GM12878 (cell line): ENCODE data around the gene LDLRAD4. TPM values are rescaled to one million over a fixed set of nuclear protein-coding genes. Genes with fewer than 3 reads are reported as not detected.

Experiments used
- ATAC-seq: fragments of 200-7000 bp; cut with Tn5 transposase; 3 replicates; pipeline ENCODE4 v1.9.1; 2020; ENCODE audit warnings: mild to moderate bottlenecking, moderate library complexity
- BruUV-seq: library from RNA; stranded (reverse); fragments of 400-500 nt; replicated peaks from 2 replicates; lab custom pipeline; 2021; lab: Mats Ljungman, UMichigan
- CTCF ChIA-PET: fragments of 300-600 bp; sonication (Branson Sonifier 250); formaldehyde crosslinking; extraction: SDS; loops from one replicate; lab custom pipeline; 2021; ENCODE audit warnings: inconsistent platforms; lab: Yijun Ruan, JAX
- POLR2A ChIA-PET: fragments of 350-600 bp; formaldehyde crosslinking; extraction: SDS; loops from one replicate; lab custom pipeline; 2021; ENCODE audit warnings: inconsistent platforms; lab: Charles Lee
- RAD21 ChIA-PET: fragments of 300-600 bp; sonication (Branson Sonifier 250); formaldehyde crosslinking; loops from one replicate; lab custom pipeline; 2023; ENCODE audit warnings: antibody characterized with exemption; ENCODE audit not compliant: unreplicated experiment; lab: Charles Lee
- SMC1A ChIA-PET: fragments of 300-600 bp; sonication (Branson Sonifier 250); formaldehyde crosslinking; loops from one replicate; lab custom pipeline; 2023; ENCODE audit not compliant: unreplicated experiment, uncharacterized antibody; lab: Charles Lee
- DNase-seq: peaks from one replicate; pipeline ENCODE4 v3.0.0-alpha.2; 2011; ENCODE audit warnings: low read depth, low spot score
- FAIRE-seq: peaks from 3 replicates; lab custom pipeline; 2011; peaks lifted over from hg19 to GRCh38; lab: Jason Lieb, UNC
- H2AFZ ChIP-seq: 2 replicates; pipeline ENCODE4 v1.6.0; 2011; ENCODE audit warnings: low read depth, low read length, control low read depth; ENCODE audit not compliant: control insufficient read depth
- H3K27ac ChIP-seq: 2 replicates; pipeline ENCODE4 v1.5.1; 2011; ENCODE audit warnings: control low read depth; ENCODE audit not compliant: control insufficient read depth, insufficient read depth
- H3K27me3 ChIP-seq, 2 experiments: replicated peaks in 1 of 2; 2 replicates each; pipeline versions ENCODE4 v1.6.0 to v1.6.1; 2011; ENCODE audit warnings: low read length in 1 of 2; ENCODE audit not compliant: control insufficient read depth in 2 of 2, insufficient read depth in 2 of 2
- H3K36me3 ChIP-seq, 2 experiments: 2 replicates each; pipeline ENCODE4 v1.5.1; 2011; ENCODE audit warnings: low read length in 1 of 2; ENCODE audit not compliant: control insufficient read depth in 2 of 2, insufficient read depth in 2 of 2
- H3K4me1 ChIP-seq: 2 replicates; pipeline ENCODE4 v1.6.1; 2011; ENCODE audit warnings: mild to moderate bottlenecking, low read length, moderate library complexity, mixed read lengths; ENCODE audit not compliant: control insufficient read depth, insufficient read depth
- H3K4me2 ChIP-seq: 2 replicates; pipeline ENCODE4 v1.6.0; 2011; ENCODE audit warnings: control low read depth; ENCODE audit not compliant: control insufficient read depth, insufficient read depth
- H3K4me3 ChIP-seq: fragments of 200-600 bp; sonication (generic); 2 replicates; pipeline ENCODE4 v1.5.1; 2016
- H3K79me2 ChIP-seq: 2 replicates; pipeline ENCODE4 v1.6.0; 2011; ENCODE audit warnings: low read length; ENCODE audit not compliant: control insufficient read depth, insufficient read depth
- H3K9ac ChIP-seq: 2 replicates; pipeline ENCODE4 v1.8.0; 2011; ENCODE audit warnings: low read length, control low read depth, mixed read lengths; ENCODE audit not compliant: control insufficient read depth, insufficient read depth
- H3K9me3 ChIP-seq: replicated peaks from 3 replicates; pipeline ENCODE4 v1.5.1; 2011; ENCODE audit warnings: mild to moderate bottlenecking, low read length; ENCODE audit not compliant: control insufficient read depth, insufficient read depth
- H4K20me1 ChIP-seq: 2 replicates; pipeline ENCODE4 v1.6.0; 2011; ENCODE audit not compliant: control insufficient read depth, insufficient read depth
- BMI1 ChIP-seq: fragments of 450-650 bp; IDR thresholded peaks from 2 replicates; pipeline ENCODE4 v1.6.1; 2016; ENCODE audit warnings: mild to moderate bottlenecking, moderate library complexity, borderline replicate concordance
- CHD4 ChIP-seq: fragments of 200-600 bp; sonication (generic); IDR thresholded peaks from 2 replicates; pipeline ENCODE4 v1.6.1; 2016; ENCODE audit warnings: mild to moderate bottlenecking
- PML ChIP-seq: IDR thresholded peaks from 2 replicates; pipeline ENCODE4 v1.6.1; 2012; ENCODE audit warnings: low read length, inconsistent platforms
- RUNX3 ChIP-seq: IDR thresholded peaks from 2 replicates; pipeline ENCODE4 v1.6.1; 2012; ENCODE audit warnings: low read length, inconsistent platforms
- STAT3 ChIP-seq: IDR thresholded peaks from 2 replicates; pipeline ENCODE4 v1.6.1; 2011; ENCODE audit warnings: low read depth, low read length, improper control_type of control experiment
- TCF12 ChIP-seq: IDR thresholded peaks from 2 replicates; pipeline ENCODE4 v1.6.1; 2011; ENCODE audit warnings: low read depth, mild to moderate bottlenecking, low read length
- ZBTB11 ChIP-seq: fragments of 450-650 bp; formaldehyde crosslinking; IDR thresholded peaks from 2 replicates; pipeline ENCODE4 v1.5.0; 2022; ENCODE audit warnings: mild to moderate bottlenecking, missing genetic modification characterization
- ZZZ3 ChIP-seq: IDR thresholded peaks from 2 replicates; pipeline ENCODE4 v1.6.1; 2011; ENCODE audit warnings: low read depth; ENCODE audit not compliant: control insufficient read depth, insufficient read length
- WGBS: methylation state at CpG from one replicate; pipeline ENCODE4 v1.1.6; 2016; ENCODE audit warnings: low lambda C conversion rate; ENCODE audit not compliant: insufficient replicate concordance, insufficient coverage; ENCODE audit errors: missing lambda C conversion rate; 5-methylcytosine and 5-hydroxymethylcytosine counted together
- in situ Hi-C: fragments of 300-500 bp; cut with MboI; formaldehyde crosslinking; loops from 9 replicates; pipeline ENCODE4 v1.14.3; 2018; ENCODE audit warnings: mixed read lengths
- intact Hi-C: fragments of 100-400 bp; cut with micrococcal nuclease; formaldehyde crosslinking; loops from one replicate; pipeline ENCODE4 v1.14.2; 2022; ENCODE audit not compliant: unreplicated experiment
- polyA plus RNA-seq, 11 experiments: library from polyadenylated mRNA; depleted of rRNA in 4 of 11; unstranded in 6 of 11; stranded (reverse) in 5 of 11; fragments of >200 nt; fragmentation: Nextera tagmentation in 4 of 11; fragmentation: Illumina TruSeq in 1 of 11; extraction: Ambion mirVana in 4 of 11; extraction: Trizol in 1 of 11; gene quantifications; 1 replicate in 1 of 11; 2 replicates in 10 of 11; pipeline versions ENCODE4 v1.2.1 to v1.2.3, GENCODE V29; 2011 to 2016; ENCODE audit warnings: inconsistent platforms in 2 of 11, missing spikeins in 2 of 11, low read depth in 1 of 11
- total RNA-seq, 4 experiments: library from RNA; depleted of rRNA in 3 of 4; stranded (reverse); fragments of >200 nt in 3 of 4; fragmentation: Illumina TruSeq in 1 of 4; extraction: Trizol in 1 of 4; gene quantifications; 2 replicates each; pipeline versions ENCODE4 v1.2.1 to v1.2.3, GENCODE V29; 2013 to 2021
- TF ChIP-seq, protein P1 (sequence below): IDR thresholded peaks from 2 replicates; pipeline ENCODE4 v1.6.1; 2012; ENCODE audit warnings: mild to moderate bottlenecking, low read depth, low read length
- TF ChIP-seq, protein P2 (sequence below): IDR thresholded peaks from 2 replicates; pipeline ENCODE4 v1.6.1; 2012; ENCODE audit warnings: low read depth, low read length, improper control_type of control experiment
- TF ChIP-seq, protein P3 (sequence below): fragments of 450-650 bp; formaldehyde crosslinking; IDR thresholded peaks from 2 replicates; pipeline ENCODE4 v1.4.0; 2020; ENCODE audit warnings: mild to moderate bottlenecking, moderate library complexity
- TF ChIP-seq, protein P4 (sequence below): IDR thresholded peaks from 2 replicates; pipeline ENCODE4 v1.6.1; 2012; ENCODE audit warnings: low read length, inconsistent platforms

The LDLRAD4 gene
- total and polyA plus RNA-seq, 10 of the 15 experiments (the other 5 are each of a cell fraction or from before 2014, with no cell fraction given), result 2.7 to 16.8 (median 11.2) TPM

DNA sequence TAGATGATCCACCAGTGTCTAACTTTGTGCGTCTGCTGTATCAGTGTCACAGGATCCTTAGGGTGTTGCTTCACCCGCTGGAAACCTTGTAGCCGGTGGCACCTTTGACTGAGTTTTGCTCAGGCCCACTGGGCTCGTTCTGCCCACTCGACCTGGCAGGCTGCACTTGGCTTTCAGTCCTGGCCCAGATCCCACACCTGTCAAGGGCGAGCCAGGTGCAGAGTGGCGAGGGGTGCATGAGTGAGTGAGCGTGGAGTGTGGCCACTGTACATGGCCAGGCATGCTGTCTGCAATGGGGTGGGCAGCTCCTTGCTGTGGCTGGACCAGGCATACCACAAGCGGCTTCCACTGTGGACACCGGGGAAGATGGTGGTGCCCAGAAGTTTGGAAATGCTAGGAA lies 328.8 kb downstream of the LDLRAD4 start:
- Histone ChIP-seq H3K27me3 (no peaks in the 10 kb centered on the region), H3K36me3 (no peaks in the 10 kb centered on the region), H3K27ac (no peak overlapping the region), H3K9ac (no peak overlapping the region), H3K9me3 (peaks cover 3% of the 10 kb centered on the region; the same call in 1 of the 3 replicates), H2AFZ (no peak overlapping the region), H3K4me1 (peaks cover 14% of the 10 kb centered on the region), H3K4me2 (no peak overlapping the region), H4K20me1 (no peaks in the 10 kb centered on the region), H3K4me3 (no peak overlapping the region), H3K79me2 (no peaks in the 10 kb centered on the region)
- POLR2A ChIA-PET, result no interaction called here
- DNase-seq, result no peak
- RAD21 ChIA-PET, result interaction anchor here (0.9 to 1.3 kb wide), 3 partner anchors 9 to 85 kb away, joined by 3 to 4 read pairs (median 3); no protein-coding TSS in a partner anchor
- no TSS peak for BruUV-seq
- SMC1A ChIA-PET, result interaction anchor here (0.7 kb wide), 1 partner anchor 10 kb away, joined by 3 read pairs; no protein-coding TSS in a partner anchor
- CTCF ChIA-PET, result no interaction called here
- no peak for ATAC-seq
- intact Hi-C loops (no loop called here), in situ Hi-C loops (no loop called here)
- 69% methylated on average over 10 of the region's 10 CpGs for WGBS
- no peak for FAIRE-seq
- TF ChIP-seq BMI1 (no peak), ZZZ3 (no peak), STAT3 (no peak), ZBTB11 (CRISPR knock-in tag) (no peak), TCF12 (no peak), CHD4 (no peak), RUNX3 (no peak), PML (no peak)
- TF ChIP-seq, protein P1, sequence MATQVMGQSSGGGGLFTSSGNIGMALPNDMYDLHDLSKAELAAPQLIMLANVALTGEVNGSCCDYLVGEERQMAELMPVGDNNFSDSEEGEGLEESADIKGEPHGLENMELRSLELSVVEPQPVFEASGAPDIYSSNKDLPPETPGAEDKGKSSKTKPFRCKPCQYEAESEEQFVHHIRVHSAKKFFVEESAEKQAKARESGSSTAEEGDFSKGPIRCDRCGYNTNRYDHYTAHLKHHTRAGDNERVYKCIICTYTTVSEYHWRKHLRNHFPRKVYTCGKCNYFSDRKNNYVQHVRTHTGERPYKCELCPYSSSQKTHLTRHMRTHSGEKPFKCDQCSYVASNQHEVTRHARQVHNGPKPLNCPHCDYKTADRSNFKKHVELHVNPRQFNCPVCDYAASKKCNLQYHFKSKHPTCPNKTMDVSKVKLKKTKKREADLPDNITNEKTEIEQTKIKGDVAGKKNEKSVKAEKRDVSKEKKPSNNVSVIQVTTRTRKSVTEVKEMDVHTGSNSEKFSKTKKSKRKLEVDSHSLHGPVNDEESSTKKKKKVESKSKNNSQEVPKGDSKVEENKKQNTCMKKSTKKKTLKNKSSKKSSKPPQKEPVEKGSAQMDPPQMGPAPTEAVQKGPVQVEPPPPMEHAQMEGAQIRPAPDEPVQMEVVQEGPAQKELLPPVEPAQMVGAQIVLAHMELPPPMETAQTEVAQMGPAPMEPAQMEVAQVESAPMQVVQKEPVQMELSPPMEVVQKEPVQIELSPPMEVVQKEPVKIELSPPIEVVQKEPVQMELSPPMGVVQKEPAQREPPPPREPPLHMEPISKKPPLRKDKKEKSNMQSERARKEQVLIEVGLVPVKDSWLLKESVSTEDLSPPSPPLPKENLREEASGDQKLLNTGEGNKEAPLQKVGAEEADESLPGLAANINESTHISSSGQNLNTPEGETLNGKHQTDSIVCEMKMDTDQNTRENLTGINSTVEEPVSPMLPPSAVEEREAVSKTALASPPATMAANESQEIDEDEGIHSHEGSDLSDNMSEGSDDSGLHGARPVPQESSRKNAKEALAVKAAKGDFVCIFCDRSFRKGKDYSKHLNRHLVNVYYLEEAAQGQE, result no peak
- TF ChIP-seq, protein P2, sequence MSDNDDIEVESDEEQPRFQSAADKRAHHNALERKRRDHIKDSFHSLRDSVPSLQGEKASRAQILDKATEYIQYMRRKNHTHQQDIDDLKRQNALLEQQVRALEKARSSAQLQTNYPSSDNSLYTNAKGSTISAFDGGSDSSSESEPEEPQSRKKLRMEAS, result no peak
- TF ChIP-seq, protein P3, sequence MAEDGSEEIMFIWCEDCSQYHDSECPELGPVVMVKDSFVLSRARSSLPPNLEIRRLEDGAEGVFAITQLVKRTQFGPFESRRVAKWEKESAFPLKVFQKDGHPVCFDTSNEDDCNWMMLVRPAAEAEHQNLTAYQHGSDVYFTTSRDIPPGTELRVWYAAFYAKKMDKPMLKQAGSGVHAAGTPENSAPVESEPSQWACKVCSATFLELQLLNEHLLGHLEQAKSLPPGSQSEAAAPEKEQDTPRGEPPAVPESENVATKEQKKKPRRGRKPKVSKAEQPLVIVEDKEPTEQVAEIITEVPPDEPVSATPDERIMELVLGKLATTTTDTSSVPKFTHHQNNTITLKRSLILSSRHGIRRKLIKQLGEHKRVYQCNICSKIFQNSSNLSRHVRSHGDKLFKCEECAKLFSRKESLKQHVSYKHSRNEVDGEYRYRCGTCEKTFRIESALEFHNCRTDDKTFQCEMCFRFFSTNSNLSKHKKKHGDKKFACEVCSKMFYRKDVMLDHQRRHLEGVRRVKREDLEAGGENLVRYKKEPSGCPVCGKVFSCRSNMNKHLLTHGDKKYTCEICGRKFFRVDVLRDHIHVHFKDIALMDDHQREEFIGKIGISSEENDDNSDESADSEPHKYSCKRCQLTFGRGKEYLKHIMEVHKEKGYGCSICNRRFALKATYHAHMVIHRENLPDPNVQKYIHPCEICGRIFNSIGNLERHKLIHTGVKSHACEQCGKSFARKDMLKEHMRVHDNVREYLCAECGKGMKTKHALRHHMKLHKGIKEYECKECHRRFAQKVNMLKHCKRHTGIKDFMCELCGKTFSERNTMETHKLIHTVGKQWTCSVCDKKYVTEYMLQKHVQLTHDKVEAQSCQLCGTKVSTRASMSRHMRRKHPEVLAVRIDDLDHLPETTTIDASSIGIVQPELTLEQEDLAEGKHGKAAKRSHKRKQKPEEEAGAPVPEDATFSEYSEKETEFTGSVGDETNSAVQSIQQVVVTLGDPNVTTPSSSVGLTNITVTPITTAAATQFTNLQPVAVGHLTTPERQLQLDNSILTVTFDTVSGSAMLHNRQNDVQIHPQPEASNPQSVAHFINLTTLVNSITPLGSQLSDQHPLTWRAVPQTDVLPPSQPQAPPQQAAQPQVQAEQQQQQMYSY (CRISPR knock-in tag), result no peak
- TF ChIP-seq, protein P4, sequence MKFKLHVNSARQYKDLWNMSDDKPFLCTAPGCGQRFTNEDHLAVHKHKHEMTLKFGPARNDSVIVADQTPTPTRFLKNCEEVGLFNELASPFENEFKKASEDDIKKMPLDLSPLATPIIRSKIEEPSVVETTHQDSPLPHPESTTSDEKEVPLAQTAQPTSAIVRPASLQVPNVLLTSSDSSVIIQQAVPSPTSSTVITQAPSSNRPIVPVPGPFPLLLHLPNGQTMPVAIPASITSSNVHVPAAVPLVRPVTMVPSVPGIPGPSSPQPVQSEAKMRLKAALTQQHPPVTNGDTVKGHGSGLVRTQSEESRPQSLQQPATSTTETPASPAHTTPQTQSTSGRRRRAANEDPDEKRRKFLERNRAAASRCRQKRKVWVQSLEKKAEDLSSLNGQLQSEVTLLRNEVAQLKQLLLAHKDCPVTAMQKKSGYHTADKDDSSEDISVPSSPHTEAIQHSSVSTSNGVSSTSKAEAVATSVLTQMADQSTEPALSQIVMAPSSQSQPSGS, result no peak
